GM12891 (cell line): ENCODE data around the gene SLC1A2.

Experiments
- POLR2A ChIP-seq: IDR thresholded peaks from 2 replicates; pipeline ENCODE4 v1.6.1; 2011; ENCODE audit warnings: low read depth, low read length, control low read depth
- TAF1 ChIP-seq: IDR thresholded peaks from 2 replicates; pipeline ENCODE4 v1.6.1; 2011; ENCODE audit warnings: low read depth, low read length, control low read depth

GRCh38 chr11:35288309-35288708, 131.0 kb downstream of the SLC1A2 start:
- TF ChIP-seq POLR2A = no peak
- TF ChIP-seq TAF1 = no peak
